ENCODE results near the gene BIN2. TPM values are rescaled to one million over a fixed set of nuclear protein-coding genes. Genes with fewer than 3 reads are reported as not detected.

Gene BIN2
- total and polyA plus RNA-seq, 2 of the 4 experiments (the other 2 are of a cell fraction): not detected

GRCh38 chr12:51247523-51248206 lies 76.3 kb downstream of the BIN2 start:
- Histone ChIP-seq H2AK5ac (ENCODE audit: low read depth, low read length) (no peak overlapping the region), H4K8ac (ENCODE audit: low read depth in 2 of 2, low read length in 2 of 2) (peak overlapping the region in 1 of 2 experiments; percentile 53; a peak in 2 of 4 replicates), H3K14ac (replicated peaks; ENCODE audit: low read depth, low read length) (no peak overlapping the region), H3K4ac (ENCODE audit: low read depth, low read length) (no peak overlapping the region; the same call in 1 of the 2 replicates), H2BK120ac (ENCODE audit: low read depth, low read length) (no peak overlapping the region), H4K5ac (ENCODE audit: low read depth, low read length) (peak overlapping the region; percentile 3), H3K36me3 (ENCODE audit: control insufficient read depth, insufficient read depth, low read length) (peaks cover 21% of the 10 kb centered on the region), H2BK5ac (ENCODE audit: low read depth, low read length, poor library complexity, severe bottlenecking) (peak overlapping the region; percentile 1), H3K9ac (ENCODE audit: low read depth, low read length) (no peak overlapping the region), H3K27ac (ENCODE audit: insufficient read depth, low read length) (no peak overlapping the region), H3K23ac (ENCODE audit: low read depth, low read length) (no peak overlapping the region; the same call in 1 of the 2 replicates), H3K4me3 (ENCODE audit: insufficient read depth, low read depth, low read length) (no peak overlapping the region), H3K9me1 (ENCODE audit: insufficient read depth, low read length) (peaks cover 8% of the 10 kb centered on the region; the same call in 1 of the 2 replicates), H2BK15ac (ENCODE audit: low read depth, low read length) (no peak overlapping the region), H3K79me1 (ENCODE audit: low read depth in 1 of 2, low read length in 2 of 2) (peaks cover 11 to 63% of the 10 kb centered on the region in 2 experiments; a peak in 3 of 4 replicates), H3K4me2 (ENCODE audit: low read depth, low read length) (peak overlapping the region; percentile 13; the same call in 1 of the 2 replicates), H3K56ac (ENCODE audit: extremely low read depth, insufficient read depth, low read length) (no peak overlapping the region), H3K27me3 (ENCODE audit: control insufficient read depth, insufficient read depth, low read length) (no peaks in the 10 kb centered on the region), H4K91ac (ENCODE audit: insufficient read depth, low read depth, low read length) (no peak overlapping the region), H2AFZ (replicated peaks; ENCODE audit: low read length, poor library complexity) (peak overlapping the region; percentile 61), H2BK20ac (ENCODE audit: low read depth, low read length) (no peak overlapping the region), H3K9me3 (ENCODE audit: control insufficient read depth, insufficient read depth, low read length) (no peaks in the 10 kb centered on the region), H2AK9ac (replicated peaks; ENCODE audit: low read depth, low read length, poor library complexity) (peak overlapping the region; percentile 85), H3K18ac (ENCODE audit: low read depth, low read length) (no peak overlapping the region), H3K4me1 (ENCODE audit: control insufficient read depth, insufficient read depth, low read length) (peaks cover 10% of the 10 kb centered on the region), H4K20me1 (ENCODE audit: insufficient read depth, low read length) (no peaks in the 10 kb centered on the region)
- CTCF ChIA-PET: interaction anchor here (0.9 kb wide), 1 partner anchor 15 kb away, joined by 4 read pairs; no protein-coding TSS in a partner anchor
- dilution Hi-C loops (cut with HindIII; ENCODE audit: low sequenced_read_pairs, unreplicated experiment) (no loop called here), intact Hi-C loops (cut with micrococcal nuclease) (no loop called here), in situ Hi-C loops (cut with MboI; ENCODE audit: low sequenced_read_pairs) (no loop called here)
- ATAC-seq (ENCODE audit: low read depth) (peak; percentile 32), DNase-seq (no peak)
- 70% methylated on average over 3 of the region's 14 CpGs; no CpG with 5 or more reads in 1 of the 2 experiments for WGBS, 2 experiments (ENCODE audit: extremely low coverage in 2 of 2, insufficient read length in 1 of 2)
- POLR2A ChIA-PET (ENCODE audit: unreplicated experiment): no interaction called here
- no TSS peak for BruUV-seq (replicated peaks)
- TF ChIP-seq NFE2L2 (IDR thresholded peaks at IDR 0.05; ENCODE audit: low read depth, low read length) (no peak), MAZ (IDR thresholded peaks at IDR 0.05; ENCODE audit: borderline replicate concordance, low read depth, low read length) (no peak), RFX5 (IDR thresholded peaks at IDR 0.05; ENCODE audit: low read depth, low read length) (no peak), RAD21 (IDR thresholded peaks at IDR 0.05; ENCODE audit: low read length) (no peak), USF2 (IDR thresholded peaks at IDR 0.05; ENCODE audit: low read depth, low read length) (no peak), CEBPB (IDR thresholded peaks at IDR 0.05; ENCODE audit: low read depth, low read length) (no peak), SMC3 (IDR thresholded peaks at IDR 0.05; ENCODE audit: low read depth, low read length) (no peak), MAFK (IDR thresholded peaks at IDR 0.05; ENCODE audit: low read depth, low read length) (no peak), RCOR1 (IDR thresholded peaks at IDR 0.05; ENCODE audit: insufficient replicate concordance, low read length) (no peak), POLR2A (IDR thresholded peaks at IDR 0.05; ENCODE audit: low read depth, low read length) (no peak), CTCF (conservative IDR thresholded peaks at IDR 0.05; ENCODE audit: low read depth, low read length) (no peak), BHLHE40 (IDR thresholded peaks at IDR 0.05; ENCODE audit: low read depth, low read length) (no peak), FOS (IDR thresholded peaks at IDR 0.05; ENCODE audit: low read depth, low read length) (no peak), ELK1 (IDR thresholded peaks at IDR 0.05; ENCODE audit: borderline replicate concordance, low read depth, low read length) (no peak), CHD1 (IDR thresholded peaks at IDR 0.05; ENCODE audit: low read depth, low read length) (no peak)

Measured in IMR-90 (cell line).